Measurements from ENCODE around the gene SLC38A7.
"Not testable (repeated sequence)": the region's sequence is repeated elsewhere in the genome, so short reads cannot be mapped to it uniquely, and the experiment has no call there.

The SLC38A7 gene

DNA sequence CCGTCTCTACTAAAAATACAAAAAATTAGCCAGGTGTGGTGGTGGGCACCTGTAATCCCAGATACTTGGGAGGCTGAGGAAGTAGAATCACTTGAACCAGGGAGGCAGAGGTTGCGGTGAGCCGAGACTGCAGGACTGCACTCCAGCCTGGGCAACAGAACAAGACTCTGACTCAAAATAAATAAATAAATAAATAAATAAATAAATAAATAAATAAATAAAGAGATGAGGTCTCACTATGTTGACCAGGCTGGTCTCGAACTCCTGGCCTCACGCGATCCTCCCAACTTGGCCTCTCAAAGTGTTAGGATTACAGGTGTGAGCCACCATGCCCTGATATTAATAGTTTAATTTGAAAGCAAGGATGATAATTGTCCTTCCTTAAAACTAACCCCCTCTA is 47.5 kb downstream of the SLC38A7 start:
- not testable (repeated sequence) for DNase-seq (ENCODE audit: low read depth in 1 of 2, low spot score in 1 of 2)

DNA sequence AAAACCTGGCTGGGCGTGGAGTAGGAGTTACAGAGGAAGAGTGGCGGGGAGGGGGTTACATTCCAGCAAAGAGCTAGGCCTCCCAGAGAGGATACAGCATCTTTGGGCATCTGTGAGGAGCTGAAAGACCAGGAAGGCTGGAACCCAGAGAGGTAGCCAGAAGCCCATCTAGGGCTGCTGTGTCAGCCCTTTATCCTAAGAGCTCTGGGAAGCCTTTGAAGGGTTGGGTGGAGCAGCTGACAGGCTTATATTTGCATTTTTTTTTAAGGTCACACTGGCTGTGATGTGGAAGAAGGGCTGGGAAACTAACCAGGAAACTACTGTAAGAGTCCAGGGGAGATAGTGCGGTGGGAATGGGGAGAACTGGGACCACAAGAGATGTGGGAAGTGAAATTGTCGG is 48.1 kb downstream of the SLC38A7 start:
- DNase-seq (ENCODE audit: low read depth in 1 of 2, low spot score in 1 of 2): no peak

GRCh38 chr16:58635502-58635901 is 49.1 kb downstream of the SLC38A7 start:
- no peak for DNase-seq (ENCODE audit: low read depth in 1 of 2, low spot score in 1 of 2)

GRCh38 chr16:58634265-58634802 is 50.2 kb downstream of the SLC38A7 start:
- no peak for DNase-seq (ENCODE audit: low read depth in 1 of 2, low spot score in 1 of 2)

- peak; percentile 95 for DNase-seq (ENCODE audit: low read depth in 1 of 2, low spot score in 1 of 2)
Observed at GRCh38 chr16:58629733-58630640, 54.6 kb downstream of the SLC38A7 start, which contains the start of gene CNOT1. CNOT1 (minus strand) TSS chr16:58629826; CDS start chr16:58599337, 30,489 bp downstream.

- DNase-seq (ENCODE audit: low read depth in 1 of 2, low spot score in 1 of 2): peak; percentile 12 to 41
Observed at GRCh38 chr16:58628845-58629732, 55.5 kb downstream of the SLC38A7 start.

DNA sequence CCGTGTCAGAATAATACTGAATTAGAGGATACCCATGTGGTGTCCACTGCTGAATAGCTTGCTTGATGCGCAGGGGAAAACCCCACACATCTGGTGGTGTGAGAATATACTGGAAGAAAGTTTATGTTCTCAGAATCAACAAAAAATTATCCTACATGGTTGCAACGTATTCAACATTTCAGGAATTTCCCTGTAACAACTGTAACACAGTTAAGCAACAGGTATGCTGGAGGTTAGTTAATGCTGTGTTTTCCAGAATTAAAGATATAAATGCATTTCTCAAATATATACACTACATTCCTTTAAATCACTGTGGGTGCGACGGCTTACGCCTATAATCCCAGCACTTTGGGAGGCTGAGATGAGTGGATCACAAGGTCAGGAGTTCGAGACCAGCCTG is 60.4 kb downstream of the SLC38A7 start:
- DNase-seq (ENCODE audit: low read depth in 1 of 2, low spot score in 1 of 2): no peak

- no peak for DNase-seq (ENCODE audit: low read depth in 1 of 2, low spot score in 1 of 2)
Observed at GRCh38 chr16:58620396-58620795, 64.2 kb downstream of the SLC38A7 start.

GRCh38 chr16:58615280-58615679 is 69.3 kb downstream of the SLC38A7 start:
- DNase-seq (ENCODE audit: low read depth in 1 of 2, low spot score in 1 of 2): no peak

All from stimulated activated CD4-positive, alpha-beta T cell treated with anti-CD3 and anti-CD28 coated beads, Interleukin-15, amount 100 ng/mL, for 1 hour (primary cell).